KBM-7 (cell line): ENCODE results near the gene MACROD2.
"Not testable (repeated sequence)": the region's sequence is repeated elsewhere in the genome, so short reads cannot be mapped to it uniquely, and the experiment has no call there.

Experiments
- DNase-seq: peaks from one replicate; pipeline ENCODE4 v3.0.0-alpha.2; 2015
- in situ Hi-C: fragments of 300-500 bp; cut with MboI; formaldehyde crosslinking; loops from 2 replicates; pipeline ENCODE4 v1.14.3; 2020; ENCODE audit warnings: low sequenced_read_pairs, low pct_unique_long_range_greater_than_20kb, mixed read lengths

MACROD2 gene

GRCh38 chr20:14422892-14423291, 427.6 kb downstream of the MACROD2 start:
- in situ Hi-C loops: no loop called here
- DNase-seq: no peak

DNA sequence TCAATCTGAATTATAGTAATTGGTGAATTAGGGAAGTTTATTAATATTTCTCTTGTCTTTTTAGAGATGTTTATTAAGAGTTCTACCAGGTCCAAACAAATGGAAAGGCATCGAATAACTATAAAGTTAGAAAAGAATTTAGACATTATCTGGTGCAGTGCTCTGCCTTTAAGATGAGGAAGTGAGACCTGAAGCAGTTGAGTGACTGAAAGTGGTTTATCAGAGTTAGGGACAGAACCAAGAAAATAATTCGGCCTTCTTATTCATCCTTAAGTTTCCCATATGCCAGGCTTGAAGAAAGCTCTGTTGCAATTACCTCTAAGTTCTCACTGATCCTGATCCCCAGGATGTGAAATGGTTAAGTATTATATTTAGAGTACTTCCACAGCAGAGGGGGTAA, 436.3 kb downstream of the MACROD2 start:
- in situ Hi-C loops: no loop called here
- DNase-seq: no peak

GRCh38 chr20:14432085-14432484, 436.8 kb downstream of the MACROD2 start:
- in situ Hi-C loops: no loop called here
- no peak for DNase-seq

DNA sequence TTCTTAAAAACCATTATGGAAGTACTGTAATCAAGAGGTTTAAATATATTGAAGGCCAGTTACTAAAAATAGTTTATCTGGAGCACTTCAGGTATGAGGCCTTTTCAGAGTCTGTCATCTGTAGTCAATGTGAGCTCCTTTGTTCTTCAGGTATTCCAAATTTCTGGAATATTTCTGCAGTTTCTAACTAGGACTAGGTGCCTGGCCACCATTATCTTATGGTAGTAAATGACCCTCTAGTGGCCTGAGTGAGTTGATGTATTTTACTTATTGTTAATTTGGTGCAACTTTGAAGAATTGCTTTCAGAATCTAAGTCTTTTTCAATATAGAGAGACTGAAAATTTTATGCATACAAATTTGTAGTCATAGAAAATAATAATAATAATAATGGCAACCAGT, 437.3 kb downstream of the MACROD2 start:
- DNase-seq: no peak
- in situ Hi-C loops: no loop called here

- in situ Hi-C loops: no loop called here
- DNase-seq: no peak
These were observed 439.2 kb downstream of the MACROD2 start for GRCh38 chr20:14434384-14435136.

DNA sequence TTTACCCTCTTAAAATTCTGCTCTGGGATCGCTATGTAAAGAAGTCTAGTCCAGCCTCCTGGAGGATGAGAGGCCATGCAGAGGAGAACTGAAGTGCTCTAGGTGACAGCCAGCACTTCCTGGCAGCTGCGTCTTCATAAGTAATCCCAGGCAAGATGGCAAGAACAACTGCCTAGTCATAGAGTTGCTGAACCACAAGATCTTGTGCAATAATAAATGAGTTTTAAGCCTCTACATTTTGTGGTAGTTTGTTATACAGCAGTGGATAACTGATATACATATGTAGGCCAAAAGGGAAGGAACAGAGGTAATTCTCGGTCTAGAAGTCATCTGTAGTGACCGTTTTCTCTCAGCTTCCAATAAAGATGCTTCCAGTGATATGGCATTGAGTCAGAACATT, 445.9 kb downstream of the MACROD2 start:
- no peak for DNase-seq
- in situ Hi-C loops: no loop called here

- DNase-seq: no peak
- in situ Hi-C loops: no loop called here
These were observed 448.8 kb downstream of the MACROD2 start for GRCh38 chr20:14444106-14444505.

DNA sequence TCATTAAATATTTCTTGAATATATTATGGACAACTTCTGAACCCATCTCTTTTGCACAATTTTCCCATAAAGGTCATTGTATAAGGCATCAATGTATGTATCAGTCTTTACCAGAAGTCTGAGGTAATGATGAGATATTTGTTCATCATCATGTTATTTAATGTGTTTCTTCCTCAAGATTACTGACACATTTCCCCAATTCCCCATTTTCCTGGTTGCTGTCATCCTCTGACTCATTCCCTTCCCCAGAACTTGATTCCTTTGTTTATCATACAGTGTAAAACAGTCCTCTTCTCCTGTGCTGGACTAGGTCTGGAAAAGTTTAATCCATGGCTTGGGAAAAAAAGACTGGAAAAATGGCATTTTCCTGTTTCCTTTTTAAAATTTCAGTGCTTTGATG, 450.0 kb downstream of the MACROD2 start:
- in situ Hi-C loops: no loop called here
- DNase-seq: no peak

GRCh38 chr20:14445902-14446301, 450.6 kb downstream of the MACROD2 start:
- DNase-seq: no peak
- in situ Hi-C loops: no loop called here

- in situ Hi-C loops: no loop called here
- DNase-seq: no peak
These were observed 451.1 kb downstream of the MACROD2 start for GRCh38 chr20:14446446-14446845.

DNA sequence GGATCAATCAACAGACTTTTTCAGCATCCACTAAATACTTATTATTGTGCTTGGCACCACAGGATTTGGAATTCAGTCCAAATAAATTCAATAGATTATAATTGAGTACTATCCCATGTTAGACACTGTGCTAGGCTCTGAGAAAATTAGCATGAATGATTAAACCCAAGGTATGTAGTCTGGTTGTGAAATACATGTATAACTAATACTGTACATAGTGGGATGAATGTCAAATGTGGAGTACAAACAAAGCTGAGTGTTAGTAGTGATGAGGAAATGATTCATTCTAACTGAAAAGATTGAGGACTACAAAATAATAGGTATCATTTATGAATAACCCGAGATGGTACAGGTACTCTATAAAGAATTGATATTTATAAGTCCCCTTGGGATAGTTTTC, 454.0 kb downstream of the MACROD2 start:
- in situ Hi-C loops: no loop called here
- DNase-seq: no peak

GRCh38 chr20:14450256-14450655, 454.9 kb downstream of the MACROD2 start:
- in situ Hi-C loops: no loop called here
- DNase-seq: no peak

- in situ Hi-C loops: no loop called here
- no peak for DNase-seq
These were observed 456.1 kb downstream of the MACROD2 start for GRCh38 chr20:14451458-14451857.

GRCh38 chr20:14453259-14453658, 457.9 kb downstream of the MACROD2 start:
- no peak for DNase-seq
- in situ Hi-C loops: no loop called here

- in situ Hi-C loops: no loop called here
- DNase-seq: no peak
These were observed 459.0 kb downstream of the MACROD2 start for GRCh38 chr20:14454296-14454695.

DNA sequence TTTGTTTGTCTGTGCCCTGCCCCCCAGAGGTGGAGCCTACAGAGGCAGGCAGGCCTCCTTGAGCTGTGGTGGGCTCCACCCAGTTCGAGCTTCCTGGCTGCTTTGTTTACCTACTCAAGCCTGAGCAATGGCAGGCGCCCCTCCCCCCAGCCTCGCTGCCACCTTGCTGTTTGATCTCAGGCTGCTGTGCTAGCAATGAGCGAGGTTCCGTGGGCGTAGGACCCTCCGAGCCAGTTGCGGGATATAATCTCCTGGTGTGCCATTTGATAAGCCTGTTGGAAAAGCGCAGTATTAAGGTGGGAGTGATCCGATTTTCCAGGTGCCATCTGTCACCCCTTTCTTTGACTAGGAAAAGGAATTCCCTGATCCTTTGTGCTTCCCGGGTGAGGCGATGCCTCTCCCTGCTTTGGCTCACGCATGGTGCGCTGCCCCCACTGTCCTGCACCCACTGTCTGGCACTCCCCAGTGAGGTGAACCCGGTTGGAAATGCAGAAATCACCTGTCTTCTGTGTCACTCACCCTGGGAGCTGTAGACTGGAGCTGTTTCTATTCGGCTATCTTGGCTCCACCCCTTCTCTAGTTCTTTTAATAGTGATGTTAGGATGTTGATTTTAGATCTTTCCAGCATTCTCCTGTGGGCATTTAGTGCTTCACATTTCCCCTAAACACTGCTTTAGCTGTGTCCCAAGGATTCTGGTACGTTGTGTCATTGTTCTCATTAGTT, 471.9 kb downstream of the MACROD2 start:
- not testable (repeated sequence) for DNase-seq

DNA sequence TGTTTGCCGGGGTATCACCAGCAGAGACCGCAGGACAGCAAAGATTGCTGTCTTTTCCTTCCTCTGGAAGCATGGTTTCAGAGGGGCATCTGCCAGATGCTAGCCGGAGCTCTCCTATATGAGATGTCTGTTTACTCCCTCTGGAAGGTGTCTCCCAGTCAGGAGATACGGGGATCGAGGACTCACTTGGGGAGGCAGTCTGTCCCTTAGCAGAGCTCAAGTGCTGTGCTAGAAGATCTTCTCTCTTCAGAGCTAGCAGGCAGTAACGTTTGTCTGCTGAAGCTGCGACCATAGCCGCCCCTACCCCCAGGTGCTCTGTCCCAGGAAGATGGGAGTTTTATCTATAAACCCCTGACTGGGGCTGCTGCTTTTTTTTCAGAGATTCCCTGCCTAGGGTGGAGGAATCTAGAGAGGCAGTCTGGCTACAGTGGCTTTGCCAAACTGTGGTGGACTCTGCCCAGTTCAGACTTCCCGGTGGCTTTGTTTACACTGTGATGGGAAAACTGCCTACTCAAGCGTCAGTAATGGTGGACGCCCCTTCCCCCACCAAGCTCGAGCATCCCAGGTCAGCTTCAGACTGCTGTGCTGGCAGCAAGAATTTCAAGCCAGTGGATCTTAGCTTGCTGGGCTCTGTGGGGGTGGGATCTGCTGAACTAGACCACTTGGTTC, 475.0 kb downstream of the MACROD2 start:
- in situ Hi-C loops: no loop called here
- no peak for DNase-seq

More for the DNA sequence above, 471.9 kb downstream of the MACROD2 start:
- in situ Hi-C loops: not testable (repeated sequence)

DNA sequence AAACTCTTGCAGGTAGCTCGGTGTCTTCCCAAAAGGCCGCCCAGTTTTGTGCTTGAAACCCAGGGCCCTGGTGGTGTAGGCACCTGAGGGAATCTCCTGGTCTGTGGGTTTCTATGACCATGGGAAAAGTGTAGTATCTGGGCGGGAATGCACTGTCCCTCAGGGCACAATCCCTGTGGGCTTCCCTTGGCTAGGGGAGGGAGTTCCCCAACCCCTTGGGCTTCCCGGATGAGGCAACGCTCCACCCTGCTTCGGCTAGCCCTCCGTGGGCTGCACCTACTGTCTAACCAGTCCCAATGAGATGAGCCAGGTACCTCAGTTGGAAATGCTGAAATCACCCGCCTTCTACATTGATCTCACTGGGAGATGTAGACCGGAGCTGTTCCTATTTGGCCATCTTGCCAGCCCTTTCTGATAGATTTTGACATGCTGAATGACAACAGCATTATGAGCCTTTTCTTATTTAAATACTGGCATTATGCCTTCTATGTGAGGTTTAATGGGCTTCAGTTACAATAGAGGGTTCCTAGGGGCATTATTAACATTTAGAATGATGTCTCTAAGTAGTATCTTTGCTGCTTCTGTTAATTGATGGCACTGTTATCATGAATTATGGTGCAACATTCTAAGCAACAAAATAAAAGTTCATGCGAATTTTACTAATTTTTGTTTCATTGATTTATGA, 475.8 kb downstream of the MACROD2 start:
- in situ Hi-C loops: no loop called here

GRCh38 chr20:14477125-14477524, 481.8 kb downstream of the MACROD2 start:
- in situ Hi-C loops: no loop called here
- DNase-seq: no peak

More for the DNA sequence above, 475.8 kb downstream of the MACROD2 start:
- no peak for DNase-seq

GRCh38 chr20:14478126-14478525, 482.8 kb downstream of the MACROD2 start:
- in situ Hi-C loops: no loop called here
- DNase-seq: no peak
